A549 (cell line): ENCODE data around the gene OLFM1. TPM values are rescaled to one million over a fixed set of nuclear protein-coding genes. Genes with fewer than 3 reads are reported as not detected.

Experiments
- ATAC-seq, 2 experiments: fragments of 200-7000 bp in 1 of 2; fragments of >200 bp in 1 of 2; cut with Nextera tagmentation in 1 of 2; cut with Tn5 transposase in 1 of 2; 3 replicates each; pipeline versions ENCODE4 v1.8.0 to v1.9.1; 2018 to 2020; ENCODE audit warnings: mild to moderate bottlenecking in 1 of 2, moderate library complexity in 1 of 2
- CTCF ChIA-PET: fragments of 300-600 bp; sonication (Branson Sonifier 250); formaldehyde crosslinking; extraction: SDS; loops from one replicate; lab custom pipeline; 2021; ENCODE audit warnings: antibody characterized with exemption, inconsistent platforms; lab: Yijun Ruan, JAX
- POLR2A ChIA-PET: fragments of 350-600 bp; formaldehyde crosslinking; extraction: SDS; loops from one replicate; lab custom pipeline; 2021; ENCODE audit warnings: antibody characterized with exemption, inconsistent platforms; lab: Yijun Ruan, JAX
- DNase-seq, 2 experiments: peaks; one replicate each; pipeline versions ENCODE4 v3.0.0 to v3.0.0-alpha.2; 2011 to 2016; ENCODE audit warnings: low read depth in 1 of 2, low spot score in 1 of 2
- FAIRE-seq: peaks from 2 replicates; lab custom pipeline; 2011; peaks lifted over from hg19 to GRCh38; lab: Jason Lieb, UNC
- H3K27ac ChIP-seq, 2 experiments: fragments of >200 bp; sonication (Bioruptor Twin); formaldehyde crosslinking; 3 replicates each; pipeline ENCODE4 v1.5.1; 2016 to 2017
- H3K4me1 ChIP-seq: fragments of >200 bp; sonication (Bioruptor Twin); formaldehyde crosslinking; 3 replicates; pipeline ENCODE4 v1.6.1; 2016
- H3K4me2 ChIP-seq: fragments of >200 bp; sonication (Bioruptor Twin); formaldehyde crosslinking; 3 replicates; pipeline ENCODE4 v1.6.1; 2016
- H3K4me3 ChIP-seq: fragments of >200 bp; sonication (Bioruptor Twin); formaldehyde crosslinking; 3 replicates; pipeline ENCODE4 v1.5.1; 2016
- H3K9me3 ChIP-seq: fragments of >200 bp; sonication (Bioruptor Twin); formaldehyde crosslinking; 3 replicates; pipeline ENCODE4 v1.6.1; 2016
- BCL3 ChIP-seq: fragments of >200 bp; sonication (Bioruptor Twin); formaldehyde crosslinking; IDR thresholded peaks from 3 replicates; pipeline ENCODE4 v1.6.1; 2016
- CEBPB ChIP-seq, 2 experiments: fragments of >200 bp in 1 of 2; sonication (Bioruptor Twin) in 1 of 2; formaldehyde crosslinking in 1 of 2; IDR thresholded peaks; 2 replicates each; pipeline ENCODE4 v1.6.1; 2012 to 2016
- CHD4 ChIP-seq: fragments of 200-600 bp; sonication (generic); IDR thresholded peaks from 2 replicates; pipeline ENCODE4 v1.6.1; 2016; ENCODE audit warnings: antibody characterized with exemption, mild to moderate bottlenecking, borderline replicate concordance
- CTCF ChIP-seq: fragments of >200 bp; sonication (Bioruptor Twin); formaldehyde crosslinking; IDR thresholded peaks from 3 replicates; pipeline ENCODE4 v1.5.1; 2016
- E2F6 ChIP-seq: IDR thresholded peaks from 2 replicates; pipeline ENCODE4 v1.6.1; 2012; ENCODE audit warnings: low read depth, borderline replicate concordance
- EHMT2 ChIP-seq: fragments of 200-600 bp; sonication (generic); IDR thresholded peaks from 2 replicates; pipeline ENCODE4 v1.6.1; 2016; ENCODE audit warnings: antibody characterized with exemption, low read depth, mild to moderate bottlenecking, moderate library complexity
- HES2 ChIP-seq: fragments of >200 bp; sonication (Bioruptor Twin); formaldehyde crosslinking; IDR thresholded peaks from 2 replicates; pipeline ENCODE4 v1.6.1; 2016
- HEYL ChIP-seq: fragments of 250-450 bp; sonication (Bioruptor Pico); IDR thresholded peaks from 2 replicates; pipeline ENCODE4 v1.8.0; 2021; ENCODE audit warnings: mild to moderate bottlenecking, moderate library complexity
- HOXB13 ChIP-seq: fragments of 250-450 bp; sonication (Bioruptor Pico); IDR thresholded peaks from 2 replicates; pipeline ENCODE4 v1.5.0; 2020; ENCODE audit warnings: low read depth, mild to moderate bottlenecking, moderate library complexity
- HOXB5 ChIP-seq: fragments of 250-450 bp; sonication (Bioruptor Pico); IDR thresholded peaks from 2 replicates; pipeline ENCODE4 v1.5.0; 2020; ENCODE audit warnings: mild to moderate bottlenecking, moderate library complexity
- KDM1A ChIP-seq: fragments of 200-600 bp; sonication (generic); IDR thresholded peaks from 2 replicates; pipeline ENCODE4 v1.6.1; 2016; ENCODE audit warnings: low read depth, mild to moderate bottlenecking
- MAX ChIP-seq: IDR thresholded peaks from 2 replicates; pipeline ENCODE4 v1.6.1; 2012
- MAZ ChIP-seq: fragments of 150-350 bp; IDR thresholded peaks from 2 replicates; pipeline ENCODE4 v1.6.1; 2014; ENCODE audit warnings: antibody characterized with exemption, low read depth, low read length, borderline replicate concordance
- PBX3 ChIP-seq: IDR thresholded peaks from 2 replicates; pipeline ENCODE4 v1.6.1; 2012
- POLR2A ChIP-seq: IDR thresholded peaks from 2 replicates; pipeline ENCODE4 v1.6.1; 2012; ENCODE audit warnings: mild to moderate bottlenecking, low read length
- RAD21 ChIP-seq, 2 experiments: fragments of >200 bp in 1 of 2; sonication (Bioruptor Twin) in 1 of 2; formaldehyde crosslinking in 1 of 2; IDR thresholded peaks in 1 of 2; conservative IDR thresholded peaks in 1 of 2; 2 replicates in 1 of 2; 3 replicates in 1 of 2; pipeline ENCODE4 v1.6.1; 2012 to 2018; ENCODE audit warnings: inconsistent platforms in 1 of 2
- RCOR1 ChIP-seq: fragments of 150-350 bp; IDR thresholded peaks from 2 replicates; pipeline ENCODE4 v1.6.1; 2014; ENCODE audit warnings: antibody characterized with exemption, low read length, low read depth
- REST ChIP-seq: fragments of 200-600 bp; sonication (generic); IDR thresholded peaks from 2 replicates; pipeline ENCODE4 v1.6.1; 2016; ENCODE audit warnings: antibody characterized with exemption, mild to moderate bottlenecking, moderate library complexity
- RNF2 ChIP-seq: fragments of 200-600 bp; sonication (generic); IDR thresholded peaks from 2 replicates; pipeline ENCODE4 v1.6.1; 2016; ENCODE audit warnings: low read depth, mild to moderate bottlenecking, antibody characterized with exemption, moderate library complexity, borderline replicate concordance
- TP53 ChIP-seq: fragments of 250-450 bp; sonication (Bioruptor Pico); IDR thresholded peaks from 2 replicates; pipeline ENCODE4 v1.5.0; 2021; ENCODE audit warnings: mild to moderate bottlenecking, moderate library complexity
- ZSCAN20 ChIP-seq: fragments of 250-450 bp; sonication (Bioruptor Pico); IDR thresholded peaks from 2 replicates; pipeline ENCODE4 v1.8.0; 2022; ENCODE audit warnings: mild to moderate bottlenecking, moderate library complexity
- WGBS: methylation state at CpG from one replicate; pipeline ENCODE4 v1.1.6; 2017; ENCODE audit errors: missing lambda C conversion rate; 5-methylcytosine and 5-hydroxymethylcytosine counted together
- polyA plus RNA-seq, 4 experiments: library from polyadenylated mRNA; depleted of rRNA in 3 of 4; stranded (reverse); fragments of >200 nt; fragmentation: RNase III in 1 of 4; extraction: RNeasy Plus Mini Kit Qiagen cat#74134 plus additional on column Dnase treatment in 1 of 4; gene quantifications; 2 replicates in 3 of 4; 3 replicates in 1 of 4; pipeline ENCODE4 v1.2.3, GENCODE V29; 2011 to 2017

OLFM1 gene
- polyA plus RNA-seq, 2 of the 4 experiments (the other 2 are of a cell fraction), result 2.7 to 10.5 TPM

GRCh38 chr9:135088348-135088978 lies 995 bp downstream of the OLFM1 start:
- H3K4me1 ChIP-seq, result peaks cover 5% of the 10 kb centered on the region; the same call in 2 of the 3 replicates
- H3K4me2 ChIP-seq, result peak overlapping the region; percentile 94
- H3K27ac ChIP-seq, result peak overlapping the region in 1 of 2 experiments; percentile 83; a peak in 3 of 6 replicates
- WGBS, result 17% methylated on average over 17 of the region's 45 CpGs
- CTCF ChIA-PET, result interaction anchor here (0.7 to 18.8 kb wide), 16 partner anchors 12 to 388 kb away, joined by 3 to 414 read pairs (median 5); no protein-coding TSS in a partner anchor
- H3K9me3 ChIP-seq, result no peaks in the 10 kb centered on the region
- DNase-seq (no peak), ATAC-seq (no peak)
- peak overlapping the region; percentile 53 for H3K4me3 ChIP-seq
- POLR2A ChIA-PET, result no interaction called here
- TF ChIP-seq RCOR1 (no peak), HOXB13 (CRISPR knock-in tag) (no peak)
- TF ChIP-seq, all 56 proteins: peak for 0
- FAIRE-seq, result no peak

GRCh38 chr9:135088979-135089847 lies 1.7 kb downstream of the OLFM1 start:
- no peak for FAIRE-seq
- H3K4me3 ChIP-seq, result no peak overlapping the region
- WGBS, result 48% methylated on average over 30 of the region's 35 CpGs
- no peaks in the 10 kb centered on the region for H3K9me3 ChIP-seq
- peaks cover 5% of the 10 kb centered on the region; the same call in 2 of the 3 replicates for H3K4me1 ChIP-seq
- ChIA-PET POLR2A (no interaction called here), CTCF (interaction anchor here (1.1 to 18.8 kb wide), 8 partner anchors 11 to 388 kb away, joined by 3 to 414 read pairs (median 6); no protein-coding TSS in a partner anchor)
- no peak overlapping the region; the same call in 2 of the 3 replicates for H3K4me2 ChIP-seq
- no peak for TF ChIP-seq POLR2A
- no peak for TF ChIP-seq MAX
- TF ChIP-seq E2F6, result no peak
- TF ChIP-seq ZSCAN20 (CRISPR knock-in tag), result no peak
- no peak for TF ChIP-seq PBX3
- TF ChIP-seq MAZ, result no peak
- no peak for TF ChIP-seq KDM1A
- no peak for TF ChIP-seq CTCF
- TF ChIP-seq HES2, result no peak
- no peak overlapping the region for H3K27ac ChIP-seq
- DNase-seq, result no peak
- no peak for ATAC-seq

- Histone ChIP-seq H3K27ac (no peak overlapping the region), H3K9me3 (no peaks in the 10 kb centered on the region), H3K4me1 (peaks cover 5% of the 10 kb centered on the region; the same call in 2 of the 3 replicates), H3K4me3 (no peak overlapping the region), H3K4me2 (no peak overlapping the region)
- ChIA-PET POLR2A (no interaction called here), CTCF (interaction anchor here (14.1 to 18.8 kb wide), 2 partner anchors 254 to 322 kb away, joined by 196 to 414 read pairs; no protein-coding TSS in a partner anchor)
- no peak for DNase-seq
- 60% methylated on average over 2 of the region's 7 CpGs for WGBS
- ATAC-seq, result no peak
- FAIRE-seq, result no peak
- TF ChIP-seq EHMT2, result no peak
- TF ChIP-seq HEYL, result no peak
- TF ChIP-seq CEBPB (IDR thresholded peaks at IDR 0.05), result no peak
- no peak for TF ChIP-seq POLR2A
- TF ChIP-seq HES2, result no peak
- TF ChIP-seq RNF2, result no peak
- no peak for TF ChIP-seq TP53
- no peak for TF ChIP-seq CHD4
- no peak for TF ChIP-seq REST
- TF ChIP-seq BCL3, result no peak
- TF ChIP-seq HOXB5 (CRISPR knock-in tag), result no peak
- no peak for TF ChIP-seq RAD21 (conservative IDR thresholded peaks at IDR 0.05 in 1 of 2, IDR thresholded peaks at IDR 0.05 in 1 of 2)
Measured at GRCh38 chr9:135090081-135090480, 2.6 kb downstream of the OLFM1 start.
